HG02852 (cell line): ENCODE measurements around the gene ZMYM4.
"Not testable (repeated sequence)": the region's sequence is repeated elsewhere in the genome, so short reads cannot be mapped to it uniquely, and the experiment has no call there.

Experiments used
- ATAC-seq: cut with Tn5 transposase; IDR thresholded peaks from one replicate; pipeline ENCODE4 v1.9.1; 2021; ENCODE audit warnings: mild to moderate bottlenecking, moderate library complexity; ENCODE audit not compliant: unreplicated experiment

Gene ZMYM4

GRCh38 chr1:35320937-35321336, 52.4 kb downstream of the ZMYM4 start:
- no peak for ATAC-seq

- ATAC-seq, result no peak
These were observed 56.0 kb downstream of the ZMYM4 start for GRCh38 chr1:35324486-35324885.

GRCh38 chr1:35326246-35326866, 57.8 kb downstream of the ZMYM4 start:
- ATAC-seq, result no peak

- not testable (repeated sequence) for ATAC-seq
These were observed 63.1 kb downstream of the ZMYM4 start for GRCh38 chr1:35331618-35332017.

- ATAC-seq, result no peak
These were observed 66.0 kb downstream of the ZMYM4 start for GRCh38 chr1:35334485-35334884.

- ATAC-seq, result no peak
These were observed 72.0 kb downstream of the ZMYM4 start for GRCh38 chr1:35340519-35340918.

- ATAC-seq, result no peak
These were observed 77.0 kb downstream of the ZMYM4 start for GRCh38 chr1:35345439-35345981.

GRCh38 chr1:35350872-35351271, 82.4 kb downstream of the ZMYM4 start:
- ATAC-seq, result no peak

GRCh38 chr1:35359995-35360394, 91.5 kb downstream of the ZMYM4 start:
- ATAC-seq, result no peak

GRCh38 chr1:35361638-35362037, 93.1 kb downstream of the ZMYM4 start:
- no peak for ATAC-seq

- ATAC-seq, result no peak
These were observed 96.2 kb downstream of the ZMYM4 start for GRCh38 chr1:35364741-35365140.

- no peak for ATAC-seq
These were observed 99.4 kb downstream of the ZMYM4 start for GRCh38 chr1:35367914-35368313.

GRCh38 chr1:35369922-35370671, 101.6 kb downstream of the ZMYM4 start:
- ATAC-seq, result no peak

GRCh38 chr1:35371506-35371905, 103.0 kb downstream of the ZMYM4 start:
- no peak for ATAC-seq

- no peak for ATAC-seq
These were observed 109.0 kb downstream of the ZMYM4 start for GRCh38 chr1:35377555-35377954.

GRCh38 chr1:35379317-35380000, 111.0 kb downstream of the ZMYM4 start:
- ATAC-seq, result no peak

- not testable (repeated sequence) for ATAC-seq
These were observed 111.6 kb downstream of the ZMYM4 start for GRCh38 chr1:35380111-35380510.

GRCh38 chr1:35382107-35382506, 113.6 kb downstream of the ZMYM4 start:
- no peak for ATAC-seq

- ATAC-seq, result no peak
These were observed 117.8 kb downstream of the ZMYM4 start for GRCh38 chr1:35386290-35386689.

- no peak for ATAC-seq
These were observed 118.5 kb downstream of the ZMYM4 start for GRCh38 chr1:35386959-35387358.

GRCh38 chr1:35390600-35391494, 122.3 kb downstream of the ZMYM4 start:
- ATAC-seq, result no peak
